ENCODE data around the gene SLC19A1. TPM values are rescaled to one million over a fixed set of nuclear protein-coding genes. Genes with fewer than 3 reads are reported as not detected.
A peak's percentile ranks its signal among the peaks of the same experiment; 100 is the strongest.

The SLC19A1 gene
- total RNA-seq (2014; rRNA removed; shearing (Covaris generic)), result 7.4 and 8.3 TPM in 2 replicates

GRCh38 chr21:45542242-45542666 is at the start of gene SLC19A1:
Gene SLC19A1, minus strand, starts transcription at chr21:45542440. Its CDS starts 4,481 bp downstream, at chr21:45537959.
- DNase-seq (ENCODE audit: low read depth), result peak; percentile 46

- no peak for DNase-seq (ENCODE audit: low read depth)
Measured at GRCh38 chr21:45591619-45592207, 49.5 kb upstream of the SLC19A1 start.

- peak; percentile 35 for DNase-seq (ENCODE audit: low read depth)
Measured at GRCh38 chr21:45590726-45591618, 48.7 kb upstream of the SLC19A1 start.

GRCh38 chr21:45590246-45590725 is 48.0 kb upstream of the SLC19A1 start:
- peak; percentile 34 for DNase-seq (ENCODE audit: low read depth)

- no peak for DNase-seq (ENCODE audit: low read depth)
Measured at GRCh38 chr21:45589686-45590245, 47.5 kb upstream of the SLC19A1 start.

GRCh38 chr21:45588871-45589491 is 46.7 kb upstream of the SLC19A1 start:
- no peak for DNase-seq (ENCODE audit: low read depth)

- peak; percentile 7 for DNase-seq (ENCODE audit: low read depth)
Measured at GRCh38 chr21:45588086-45588825, 46.0 kb upstream of the SLC19A1 start.

GRCh38 chr21:45586289-45586858 is 44.1 kb upstream of the SLC19A1 start:
- no peak for DNase-seq (ENCODE audit: low read depth)

- no peak for DNase-seq (ENCODE audit: low read depth)
Measured at GRCh38 chr21:45584786-45585185, 42.5 kb upstream of the SLC19A1 start.

GRCh38 chr21:45583831-45584509 is 41.7 kb upstream of the SLC19A1 start:
- DNase-seq (ENCODE audit: low read depth), result no peak

- DNase-seq (ENCODE audit: low read depth), result no peak
Measured at GRCh38 chr21:45582128-45582527, 39.9 kb upstream of the SLC19A1 start.

- no peak for DNase-seq (ENCODE audit: low read depth)
Measured at GRCh38 chr21:45581322-45581712, 39.1 kb upstream of the SLC19A1 start.

- DNase-seq (ENCODE audit: low read depth), result peak; percentile 51
Measured at GRCh38 chr21:45580576-45581321, 38.5 kb upstream of the SLC19A1 start.

GRCh38 chr21:45580181-45580575 is 37.9 kb upstream of the SLC19A1 start:
- DNase-seq (ENCODE audit: low read depth), result no peak

- DNase-seq (ENCODE audit: low read depth), result no peak
Measured at GRCh38 chr21:45579383-45580180, 37.3 kb upstream of the SLC19A1 start.

- no peak for DNase-seq (ENCODE audit: low read depth)
Measured at GRCh38 chr21:45578811-45579381, 36.7 kb upstream of the SLC19A1 start.

GRCh38 chr21:45578176-45578801 is 36.0 kb upstream of the SLC19A1 start:
- DNase-seq (ENCODE audit: low read depth), result no peak

GRCh38 chr21:45577801-45578175 is 35.5 kb upstream of the SLC19A1 start:
- DNase-seq (ENCODE audit: low read depth), result no peak
